Hypothalamus (tissue), 51 donors: ENCODE data around the gene F13A1.

ENCODE experiments used
- DNase-seq, 51 donors: peaks; one replicate each; lab custom pipeline; 2025; lab: John Stamatoyannopoulos, UW

Gene F13A1

GRCh38 chr6:6123803-6124202 lies 196.7 kb downstream of the F13A1 start:
- DNase-seq, result no peak

- DNase-seq, result no peak
Observed at GRCh38 chr6:6121943-6122342, 198.5 kb downstream of the F13A1 start.

GRCh38 chr6:6105472-6106036 lies 214.9 kb downstream of the F13A1 start:
- no peak for DNase-seq
